GM21619 (cell line): ENCODE measurements around the gene ASB11.

Experiments
- ATAC-seq: cut with Tn5 transposase; IDR thresholded peaks from one replicate; pipeline ENCODE4 v1.9.1; 2021; ENCODE audit not compliant: unreplicated experiment

Gene ASB11

DNA sequence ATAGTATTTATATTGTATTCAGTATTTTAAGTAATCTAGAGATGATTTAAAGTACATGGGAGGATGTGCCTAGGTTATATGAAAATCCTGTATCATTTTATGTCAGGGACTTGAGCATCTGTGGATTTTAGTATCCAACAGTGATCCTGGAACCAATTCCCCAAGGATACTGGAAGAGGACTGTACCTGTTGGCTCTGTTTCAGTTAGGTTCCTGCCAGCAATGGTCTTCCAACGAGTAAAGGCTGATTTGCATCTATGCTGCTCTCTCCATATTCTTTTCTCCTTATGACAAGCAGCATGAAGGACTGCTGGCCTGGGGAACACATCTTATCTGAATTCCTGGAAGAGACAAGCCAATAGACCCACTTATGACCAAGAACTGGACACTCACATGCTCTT, 80.4 kb downstream of the ASB11 start:
- ATAC-seq: no peak

DNA sequence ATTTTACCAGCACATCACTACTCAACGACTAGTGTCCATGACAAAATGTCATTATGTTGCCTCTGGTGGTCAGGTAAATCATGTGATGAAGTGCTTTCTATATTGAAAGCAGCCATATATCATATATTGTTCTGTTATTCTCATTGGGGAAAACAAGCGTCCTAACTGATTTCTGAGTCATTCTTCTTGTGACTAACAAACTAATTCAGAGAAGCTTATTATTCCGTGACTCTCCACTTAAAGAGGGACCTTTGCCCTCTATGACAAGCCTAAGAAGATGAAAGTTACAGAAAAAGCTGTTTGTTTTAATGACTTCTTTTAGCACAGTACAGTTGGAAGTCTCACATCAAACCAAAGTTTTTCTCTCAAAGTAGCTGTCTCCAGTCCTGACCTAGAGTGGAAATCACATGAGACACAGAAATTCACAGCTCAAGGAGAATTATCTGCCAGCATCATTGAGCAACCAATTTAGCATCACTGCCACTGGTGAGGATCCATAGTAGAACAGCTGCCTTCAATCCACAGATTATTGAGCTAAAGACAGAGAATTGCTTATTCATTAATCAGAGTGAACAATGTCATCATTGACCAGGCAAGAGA, 81.9 kb downstream of the ASB11 start:
- no peak for ATAC-seq
